GM12891 (cell line): ENCODE results near the gene ARHGAP26.

Experiments used
- DNase-seq: peaks from one replicate; pipeline ENCODE4 v3.0.0; 2011; ENCODE audit warnings: low spot score; ENCODE audit not compliant: insufficient read length
- FAIRE-seq: peaks from 2 replicates; lab custom pipeline; 2011; peaks lifted over from hg19 to GRCh38; lab: Jason Lieb, UNC
- PAX5 ChIP-seq: IDR thresholded peaks from 2 replicates; pipeline ENCODE4 v1.6.1; 2011; ENCODE audit warnings: low read length, moderate library complexity, mild to moderate bottlenecking; ENCODE audit not compliant: insufficient read depth, severe bottlenecking
- POLR2A ChIP-seq: IDR thresholded peaks from 2 replicates; pipeline ENCODE4 v1.6.1; 2011; ENCODE audit warnings: low read depth, low read length, control low read depth
- POLR2AphosphoS5 ChIP-seq: IDR thresholded peaks from 2 replicates; pipeline ENCODE4 v1.6.1; 2011; ENCODE audit warnings: low read depth, low read length, control low read depth
- POU2F2 ChIP-seq: IDR thresholded peaks from 2 replicates; pipeline ENCODE4 v1.6.1; 2011; ENCODE audit warnings: low read depth, mild to moderate bottlenecking, control low read depth, low read length, moderate library complexity
- SPI1 ChIP-seq: IDR thresholded peaks from 2 replicates; pipeline ENCODE4 v1.6.1; 2011; ENCODE audit warnings: low read depth, low read length, control low read depth
- TAF1 ChIP-seq: IDR thresholded peaks from 2 replicates; pipeline ENCODE4 v1.6.1; 2011; ENCODE audit warnings: low read depth, low read length, control low read depth

The ARHGAP26 gene

GRCh38 chr5:143105216-143105905, 335.2 kb downstream of the ARHGAP26 start:
- DNase-seq (no peak), FAIRE-seq (no peak)
- no peak for TF ChIP-seq SPI1
- no peak for TF ChIP-seq POLR2AphosphoS5
- no peak for TF ChIP-seq POLR2A
- no peak for TF ChIP-seq TAF1

GRCh38 chr5:143106174-143106573, 336.0 kb downstream of the ARHGAP26 start:
- TF ChIP-seq PAX5 (no peak), POLR2AphosphoS5 (no peak), POLR2A (no peak), TAF1 (no peak), POU2F2 (no peak), SPI1 (no peak)
- no peak for DNase-seq
- FAIRE-seq: no peak

- FAIRE-seq (no peak), DNase-seq (no peak)
- no peak for TF ChIP-seq SPI1
Measured at GRCh38 chr5:143108498-143109128, 338.4 kb downstream of the ARHGAP26 start.

- TF ChIP-seq PAX5: no peak
- no peak for TF ChIP-seq POU2F2
- TF ChIP-seq TAF1: no peak
- TF ChIP-seq POLR2A: no peak
- no peak for TF ChIP-seq SPI1
- TF ChIP-seq POLR2AphosphoS5: no peak
- no peak for FAIRE-seq
- no peak for DNase-seq
Measured at GRCh38 chr5:143110591-143110990, 340.4 kb downstream of the ARHGAP26 start.

GRCh38 chr5:143111799-143112198, 341.6 kb downstream of the ARHGAP26 start:
- no peak for FAIRE-seq
- DNase-seq: no peak

GRCh38 chr5:143113461-143113860, 343.3 kb downstream of the ARHGAP26 start:
- TF ChIP-seq POLR2AphosphoS5 (no peak), SPI1 (no peak), POLR2A (no peak), POU2F2 (no peak), PAX5 (no peak), TAF1 (no peak)
- no peak for DNase-seq
- peak; percentile 40 for FAIRE-seq

More at GRCh38 chr5:143111799-143112198, 341.6 kb downstream of the ARHGAP26 start:
- no peak for TF ChIP-seq POU2F2
- TF ChIP-seq POLR2A: no peak
- TF ChIP-seq POLR2AphosphoS5: no peak
- TF ChIP-seq SPI1: no peak
- no peak for TF ChIP-seq PAX5
- TF ChIP-seq TAF1: no peak

GRCh38 chr5:143114481-143114880, 344.3 kb downstream of the ARHGAP26 start:
- FAIRE-seq (peak; percentile 76), DNase-seq (no peak)
- TF ChIP-seq POLR2AphosphoS5 (no peak), TAF1 (no peak), PAX5 (no peak), POU2F2 (no peak), SPI1 (no peak), POLR2A (no peak)

GRCh38 chr5:143115381-143115780, 345.2 kb downstream of the ARHGAP26 start:
- DNase-seq: no peak
- TF ChIP-seq PAX5: no peak
- TF ChIP-seq POLR2AphosphoS5: no peak
- no peak for TF ChIP-seq POU2F2
- TF ChIP-seq TAF1: no peak
- TF ChIP-seq POLR2A: no peak
- no peak for TF ChIP-seq SPI1
- no peak for FAIRE-seq

GRCh38 chr5:143116814-143117213, 346.6 kb downstream of the ARHGAP26 start:
- no peak for TF ChIP-seq POLR2AphosphoS5
- TF ChIP-seq POU2F2: no peak
- TF ChIP-seq TAF1: no peak
- TF ChIP-seq PAX5: no peak
- no peak for TF ChIP-seq SPI1
- TF ChIP-seq POLR2A: no peak
- DNase-seq (no peak), FAIRE-seq (no peak)

- DNase-seq: no peak
- TF ChIP-seq PAX5 (no peak), SPI1 (no peak), TAF1 (no peak), POLR2A (no peak), POU2F2 (no peak), POLR2AphosphoS5 (no peak)
- peak; percentile 73 for FAIRE-seq
Measured at GRCh38 chr5:143117821-143118220, 347.6 kb downstream of the ARHGAP26 start.
